ENCODE measurements around the gene SPARC.

The SPARC gene

DNA sequence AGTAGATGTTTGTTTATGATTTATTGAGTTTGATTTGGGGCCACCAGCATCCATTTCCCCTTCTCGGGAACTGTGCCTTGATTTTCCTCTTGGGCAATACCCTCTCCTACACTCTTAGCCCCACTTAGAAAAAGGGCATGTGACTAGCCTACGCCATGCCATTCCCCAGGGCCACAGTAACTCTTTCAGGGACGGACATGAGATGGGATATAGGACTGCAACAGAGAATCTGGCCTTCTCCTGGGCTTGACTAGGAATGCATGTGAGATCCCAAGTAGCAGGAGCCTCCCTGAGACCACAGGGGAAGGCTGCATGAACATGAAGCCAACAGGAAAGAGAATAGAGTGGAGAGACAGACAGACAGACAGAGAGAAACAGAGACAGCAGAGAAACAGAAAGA, 30.7 kb upstream of the SPARC start:
- TF ChIP-seq GATA2 (IDR thresholded peaks at IDR 0.05; ENCODE audit: low read depth, low read length): no peak
- TF ChIP-seq GATA3 (IDR thresholded peaks at IDR 0.05; ENCODE audit: low read depth, low read length): no peak

- TF ChIP-seq GATA3 (IDR thresholded peaks at IDR 0.05; ENCODE audit: low read depth, low read length): no peak
- TF ChIP-seq GATA2 (IDR thresholded peaks at IDR 0.05; ENCODE audit: low read depth, low read length): no peak
Measured at GRCh38 chr5:151709109-151709735, 22.5 kb upstream of the SPARC start.

DNA sequence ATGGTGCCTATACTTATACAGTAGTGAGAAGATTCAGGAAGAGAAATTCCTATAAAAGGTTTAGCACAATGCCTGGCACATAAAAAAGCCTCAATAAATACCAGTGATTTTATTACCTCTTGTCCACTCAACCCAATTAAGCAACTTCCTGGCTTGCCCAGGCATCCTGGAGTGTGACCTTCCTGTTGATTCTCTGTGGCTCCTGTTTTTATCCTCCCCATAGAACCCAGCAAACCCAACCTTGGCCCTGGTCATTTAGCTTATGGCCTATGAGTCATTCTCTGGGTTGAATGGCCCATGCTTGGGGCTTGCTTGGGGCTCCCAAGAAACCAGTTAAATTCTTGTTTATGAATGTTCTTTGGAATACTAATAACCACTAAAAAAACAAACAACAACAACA, 21.4 kb upstream of the SPARC start:
- TF ChIP-seq GATA2 (IDR thresholded peaks at IDR 0.05; ENCODE audit: low read depth, low read length) (no peak), GATA3 (IDR thresholded peaks at IDR 0.05; ENCODE audit: low read depth, low read length) (no peak)

DNA sequence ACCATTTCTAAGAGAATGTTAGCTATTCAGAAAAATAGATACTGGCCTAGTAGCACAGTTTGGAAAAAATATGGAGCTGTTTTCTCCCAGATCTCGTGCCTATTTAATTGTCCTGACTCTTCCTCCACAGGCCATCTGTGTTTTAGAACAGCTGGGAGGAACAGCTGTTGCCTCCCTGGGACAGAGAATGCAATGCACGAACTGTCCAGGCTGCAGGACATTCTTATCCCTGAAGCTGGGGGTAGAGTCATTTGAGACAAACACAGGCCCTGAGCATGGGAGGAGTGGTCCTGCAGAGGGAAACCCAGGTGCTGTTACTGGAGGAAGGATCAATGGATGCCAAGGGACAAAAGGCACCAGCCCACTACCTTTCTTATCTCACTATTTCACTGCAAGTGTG, 20.9 kb upstream of the SPARC start:
- no peak for TF ChIP-seq GATA2 (IDR thresholded peaks at IDR 0.05; ENCODE audit: low read depth, low read length)
- TF ChIP-seq GATA3 (IDR thresholded peaks at IDR 0.05; ENCODE audit: low read depth, low read length): no peak

GRCh38 chr5:151706906-151707305, 20.2 kb upstream of the SPARC start:
- no peak for TF ChIP-seq GATA3 (IDR thresholded peaks at IDR 0.05; ENCODE audit: low read depth, low read length)
- TF ChIP-seq GATA2 (IDR thresholded peaks at IDR 0.05; ENCODE audit: low read depth, low read length): no peak

DNA sequence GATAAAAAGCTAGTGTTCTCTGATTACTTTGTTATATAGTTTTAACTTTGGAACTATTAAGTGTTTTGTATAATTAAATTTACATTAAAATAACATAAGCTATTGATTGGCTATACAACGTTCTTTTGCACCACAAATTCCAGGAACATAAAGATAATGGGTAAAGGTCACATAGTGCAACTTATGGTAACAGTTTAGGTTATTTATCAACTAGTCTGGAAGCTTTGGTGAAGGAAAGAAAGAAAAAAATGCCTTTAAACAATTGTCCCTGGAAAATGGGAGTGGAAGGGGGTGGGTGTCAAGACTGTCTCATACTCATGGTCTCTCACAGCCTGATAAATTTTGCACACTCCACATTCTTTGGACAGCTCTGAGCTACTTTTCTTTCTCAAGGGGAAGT, 17.1 kb upstream of the SPARC start:
- TF ChIP-seq GATA2 (IDR thresholded peaks at IDR 0.05; ENCODE audit: low read depth, low read length) (no peak), GATA3 (IDR thresholded peaks at IDR 0.05; ENCODE audit: low read depth, low read length) (no peak)

DNA sequence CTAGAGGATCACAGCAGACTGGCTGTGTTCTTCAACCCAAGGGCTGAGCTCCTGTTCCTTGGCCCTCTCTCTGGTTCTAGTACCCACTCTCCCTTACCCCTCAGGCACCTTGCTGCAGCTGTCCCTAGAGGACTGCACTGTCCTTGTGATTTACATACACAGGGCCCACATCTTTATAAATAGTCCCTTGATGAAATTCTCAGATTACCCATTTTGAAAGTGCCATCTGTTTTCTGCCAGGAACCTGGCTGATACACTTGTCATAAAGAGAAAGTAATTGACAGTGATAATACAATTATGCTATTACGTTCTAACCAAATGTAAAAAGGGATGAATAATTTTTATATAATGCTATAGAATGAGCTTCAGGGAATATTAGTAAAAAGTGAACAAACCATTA, 16.5 kb upstream of the SPARC start:
- TF ChIP-seq GATA2 (IDR thresholded peaks at IDR 0.05; ENCODE audit: low read depth, low read length) (peak; percentile 89), GATA3 (IDR thresholded peaks at IDR 0.05; ENCODE audit: low read depth, low read length) (peak; percentile 84)

DNA sequence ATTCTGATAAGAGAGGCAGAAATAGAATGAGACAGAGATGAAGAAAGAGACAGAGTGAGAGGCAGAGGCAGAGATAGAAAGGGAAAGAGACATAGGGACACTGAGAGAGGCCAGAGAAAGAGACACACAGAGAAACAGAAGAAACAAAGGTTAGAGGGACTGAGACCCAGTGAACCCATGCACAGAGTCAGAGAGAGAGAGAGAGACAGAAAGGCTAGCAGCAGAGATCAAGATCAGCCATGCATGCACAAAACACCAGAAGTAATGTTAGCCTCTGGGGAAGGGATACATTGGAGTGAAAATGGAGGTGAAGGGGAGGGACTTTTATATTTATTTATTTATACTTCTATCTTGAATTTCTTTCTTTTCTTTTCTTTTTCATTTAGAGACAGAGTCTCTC, 14.1 kb upstream of the SPARC start:
- TF ChIP-seq GATA3 (IDR thresholded peaks at IDR 0.05; ENCODE audit: low read depth, low read length) (no peak), GATA2 (IDR thresholded peaks at IDR 0.05; ENCODE audit: low read depth, low read length) (peak; percentile 66)

DNA sequence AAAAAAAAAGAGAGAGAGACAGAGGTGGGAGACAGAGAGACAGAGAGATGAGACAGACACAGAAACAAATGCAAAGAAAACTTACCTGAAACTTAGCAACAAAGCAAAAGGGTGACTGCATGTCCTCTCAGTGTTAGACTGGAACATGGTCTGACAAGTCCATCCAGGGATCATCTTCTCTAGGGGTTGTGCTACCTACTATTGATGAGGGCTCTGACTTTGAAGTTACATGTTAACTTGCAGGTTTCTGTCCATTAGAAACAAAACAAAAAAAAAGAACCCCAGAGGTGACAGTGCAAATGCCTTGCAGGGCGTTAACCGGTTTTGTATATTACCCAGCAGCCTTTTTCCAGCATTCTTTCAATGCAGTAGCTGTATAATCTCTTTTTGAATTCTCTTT, 13.6 kb upstream of the SPARC start:
- TF ChIP-seq GATA3 (IDR thresholded peaks at IDR 0.05; ENCODE audit: low read depth, low read length) (no peak), GATA2 (IDR thresholded peaks at IDR 0.05; ENCODE audit: low read depth, low read length) (no peak)

- TF ChIP-seq GATA2 (IDR thresholded peaks at IDR 0.05; ENCODE audit: low read depth, low read length) (no peak), GATA3 (IDR thresholded peaks at IDR 0.05; ENCODE audit: low read depth, low read length) (no peak)
Measured at GRCh38 chr5:151699071-151699901, 12.6 kb upstream of the SPARC start.

- TF ChIP-seq GATA2 (IDR thresholded peaks at IDR 0.05; ENCODE audit: low read depth, low read length) (no peak), GATA3 (IDR thresholded peaks at IDR 0.05; ENCODE audit: low read depth, low read length) (no peak)
Measured at GRCh38 chr5:151697452-151697851, 10.7 kb upstream of the SPARC start.

GRCh38 chr5:151696470-151697061, 9.9 kb upstream of the SPARC start:
- TF ChIP-seq GATA2 (IDR thresholded peaks at IDR 0.05; ENCODE audit: low read depth, low read length) (no peak), GATA3 (IDR thresholded peaks at IDR 0.05; ENCODE audit: low read depth, low read length) (no peak)

- TF ChIP-seq GATA2 (IDR thresholded peaks at IDR 0.05; ENCODE audit: low read depth, low read length) (no peak), GATA3 (IDR thresholded peaks at IDR 0.05; ENCODE audit: low read depth, low read length) (no peak)
Measured at GRCh38 chr5:151695464-151695863, 8.7 kb upstream of the SPARC start.

DNA sequence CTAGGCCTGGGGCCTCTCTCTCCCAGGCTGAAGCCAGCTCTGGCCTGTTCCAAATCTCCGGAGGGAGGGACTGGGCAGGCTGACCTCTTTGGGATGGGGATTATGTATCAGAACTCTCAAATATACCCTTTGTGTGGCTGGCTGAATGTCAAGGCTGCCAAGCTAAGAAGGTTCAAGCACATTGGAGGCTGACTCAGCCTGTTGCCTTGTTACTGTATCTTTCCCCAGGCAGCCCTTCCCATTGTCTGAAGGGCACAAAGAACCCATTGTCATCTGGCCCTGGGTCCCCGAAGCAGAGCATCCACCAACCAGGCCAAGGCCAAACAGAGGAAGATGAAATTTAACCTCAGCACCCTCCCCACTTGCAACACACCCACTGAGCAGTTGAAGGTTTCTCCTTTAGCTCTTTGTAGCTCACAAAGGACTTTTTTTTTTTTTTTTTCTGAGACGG, 7.3 kb upstream of the SPARC start:
- TF ChIP-seq GATA2 (IDR thresholded peaks at IDR 0.05; ENCODE audit: low read depth, low read length) (no peak), GATA3 (IDR thresholded peaks at IDR 0.05; ENCODE audit: low read depth, low read length) (no peak)

- no peak for TF ChIP-seq GATA3 (IDR thresholded peaks at IDR 0.05; ENCODE audit: low read depth, low read length)
- no peak for TF ChIP-seq GATA2 (IDR thresholded peaks at IDR 0.05; ENCODE audit: low read depth, low read length)
Measured at GRCh38 chr5:151692312-151692711, 5.6 kb upstream of the SPARC start.

Data from SH-SY5Y (cell line).